DOHH2 (cell line): Measurements from ENCODE around the gene DCK.

Source experiments
- CTCF ChIP-seq: fragments of 200-600 bp; sonication (generic); IDR thresholded peaks from one replicate; pipeline ENCODE4 v1.5.1; 2014; ENCODE audit warnings: antibody characterized with exemption, mild to moderate bottlenecking, low read depth, low read length; ENCODE audit not compliant: poor library complexity, severe bottlenecking
- EZH2phosphoT487 ChIP-seq: fragments of 200-600 bp; sonication (generic); IDR thresholded peaks from 2 replicates; pipeline ENCODE4 v1.6.1; 2017; ENCODE audit warnings: borderline replicate concordance, mild to moderate bottlenecking, antibody characterized with exemption, low read length, moderate library complexity, mixed read lengths

GRCh38 chr4:70994387-70995099 is 1.1 kb downstream of the DCK start:
- no peak for TF ChIP-seq CTCF
- no peak for TF ChIP-seq EZH2phosphoT487
